ENCODE measurements around the gene MBD3L1.

Gene MBD3L1

DNA sequence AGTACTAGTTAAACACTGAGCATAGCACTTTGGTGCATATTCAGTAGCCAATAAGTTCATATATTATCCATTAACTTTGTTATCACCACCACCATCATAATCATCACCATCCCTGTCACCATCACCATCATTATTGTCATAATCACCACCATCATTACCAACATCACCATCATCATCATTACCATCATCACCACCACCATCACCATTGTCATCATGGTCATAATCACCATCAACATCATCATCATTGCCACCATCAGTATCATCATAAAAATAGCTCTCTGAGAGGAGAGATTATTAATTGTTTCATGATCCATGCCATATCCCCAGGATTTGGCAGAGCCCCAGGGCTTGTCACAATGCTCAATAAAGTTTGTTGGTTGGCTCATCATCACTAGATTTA lies 49.3 kb downstream of the MBD3L1 start:
- no peak for DNase-seq

DNA sequence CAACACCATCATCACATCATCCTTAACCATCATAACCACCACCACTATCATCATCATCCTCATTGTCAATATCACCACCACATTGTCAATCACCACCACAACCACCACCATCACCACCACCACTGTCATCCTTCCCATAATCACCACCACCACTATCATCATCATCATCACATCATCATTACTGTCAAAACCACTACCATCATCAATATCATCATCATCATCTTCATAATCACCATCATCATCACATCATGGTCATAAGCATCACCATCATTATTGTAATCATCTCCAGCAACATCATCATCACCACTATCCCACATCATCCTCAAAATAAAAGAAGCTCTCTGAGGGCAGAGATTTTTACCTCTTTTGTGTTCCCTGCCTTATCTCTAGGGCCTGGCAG lies 52.2 kb downstream of the MBD3L1 start:
- DNase-seq: no peak

DNA sequence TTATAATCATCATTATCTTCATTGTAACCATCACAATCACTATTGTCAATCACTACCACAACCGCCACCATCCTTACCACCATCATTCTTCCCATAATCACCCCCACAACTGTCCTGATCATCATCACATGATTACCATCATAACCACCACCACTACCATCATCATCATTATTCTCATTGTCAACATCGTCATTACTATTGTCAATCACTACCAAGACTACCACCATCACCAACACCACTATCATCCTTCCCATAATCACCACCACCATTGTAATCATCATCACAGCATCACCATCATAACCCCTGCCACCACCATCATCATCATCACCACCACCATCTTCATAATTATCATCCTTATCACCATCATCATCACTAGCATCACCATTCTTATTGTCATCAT lies 55.2 kb downstream of the MBD3L1 start:
- no peak for DNase-seq

- no peak for DNase-seq
Observed at GRCh38 chr19:8890260-8890659, 58.1 kb downstream of the MBD3L1 start.
